SK-N-SH (cell line): ENCODE measurements around the gene WDR74.

ENCODE experiments used
- CHD2 ChIP-seq: fragments of 150-350 bp; IDR thresholded peaks from 2 replicates; pipeline ENCODE4 v1.6.1; 2018; ENCODE audit warnings: low read length; ENCODE audit not compliant: partially characterized antibody
- NFIC ChIP-seq: IDR thresholded peaks from 2 replicates; pipeline ENCODE4 v1.4.0; 2012; ENCODE audit warnings: borderline replicate concordance
- RCOR1 ChIP-seq: fragments of 150-350 bp; IDR thresholded peaks from 2 replicates; pipeline ENCODE4 v1.6.1; 2017; ENCODE audit warnings: antibody characterized with exemption, low read length
- TF ChIP-seq, protein P1 (sequence below): fragments of 200-600 bp; sonication (generic); IDR thresholded peaks from 2 replicates; pipeline ENCODE4 v1.6.1; 2017; ENCODE audit warnings: antibody characterized with exemption, mild to moderate bottlenecking, moderate library complexity

DNA sequence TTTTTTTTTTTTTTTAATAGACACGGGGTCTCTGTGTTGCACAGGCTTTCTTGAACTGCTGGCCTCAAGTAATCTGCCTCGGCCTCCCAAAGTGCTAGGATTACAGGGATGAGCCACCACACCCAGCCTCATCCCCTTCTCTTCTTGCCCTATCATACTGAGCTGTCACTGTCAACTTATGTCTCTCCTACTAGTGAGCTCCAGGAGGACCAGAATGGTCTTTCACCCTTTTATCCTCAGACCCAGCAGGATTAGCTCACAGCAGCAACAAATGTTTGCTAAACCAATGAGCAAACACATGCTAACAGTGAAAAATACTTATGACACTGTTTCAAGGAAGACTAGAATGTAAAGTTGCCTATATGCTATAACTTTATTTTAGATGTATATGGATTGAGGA lies 27.7 kb downstream of the WDR74 start:
- TF ChIP-seq NFIC (no peak), CHD2 (no peak), RCOR1 (no peak)
- TF ChIP-seq, protein P1, sequence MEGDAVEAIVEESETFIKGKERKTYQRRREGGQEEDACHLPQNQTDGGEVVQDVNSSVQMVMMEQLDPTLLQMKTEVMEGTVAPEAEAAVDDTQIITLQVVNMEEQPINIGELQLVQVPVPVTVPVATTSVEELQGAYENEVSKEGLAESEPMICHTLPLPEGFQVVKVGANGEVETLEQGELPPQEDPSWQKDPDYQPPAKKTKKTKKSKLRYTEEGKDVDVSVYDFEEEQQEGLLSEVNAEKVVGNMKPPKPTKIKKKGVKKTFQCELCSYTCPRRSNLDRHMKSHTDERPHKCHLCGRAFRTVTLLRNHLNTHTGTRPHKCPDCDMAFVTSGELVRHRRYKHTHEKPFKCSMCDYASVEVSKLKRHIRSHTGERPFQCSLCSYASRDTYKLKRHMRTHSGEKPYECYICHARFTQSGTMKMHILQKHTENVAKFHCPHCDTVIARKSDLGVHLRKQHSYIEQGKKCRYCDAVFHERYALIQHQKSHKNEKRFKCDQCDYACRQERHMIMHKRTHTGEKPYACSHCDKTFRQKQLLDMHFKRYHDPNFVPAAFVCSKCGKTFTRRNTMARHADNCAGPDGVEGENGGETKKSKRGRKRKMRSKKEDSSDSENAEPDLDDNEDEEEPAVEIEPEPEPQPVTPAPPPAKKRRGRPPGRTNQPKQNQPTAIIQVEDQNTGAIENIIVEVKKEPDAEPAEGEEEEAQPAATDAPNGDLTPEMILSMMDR = no peak
